Measurements from ENCODE around the gene ITGAE.

The ITGAE gene

DNA sequence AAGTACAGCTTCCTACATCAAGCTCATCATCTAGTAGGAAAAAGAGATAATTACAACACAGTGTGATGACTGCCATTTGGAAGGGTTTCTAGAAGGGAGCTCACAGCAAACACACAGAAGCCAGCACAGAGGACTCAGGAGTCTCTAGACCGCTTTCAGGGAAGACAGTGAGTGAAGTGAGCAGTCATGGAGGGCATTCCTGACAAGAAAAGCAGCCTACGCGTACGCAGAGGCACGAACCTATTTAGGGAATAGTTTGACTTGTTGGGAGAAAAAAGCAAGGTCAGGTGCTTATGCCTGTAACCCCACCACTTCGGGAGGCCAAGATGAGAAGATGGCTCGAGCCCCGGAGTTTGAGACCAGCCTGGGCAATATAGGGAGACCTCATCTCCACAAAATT is 85.7 kb downstream of the ITGAE start:
- ATAC-seq = no peak

DNA sequence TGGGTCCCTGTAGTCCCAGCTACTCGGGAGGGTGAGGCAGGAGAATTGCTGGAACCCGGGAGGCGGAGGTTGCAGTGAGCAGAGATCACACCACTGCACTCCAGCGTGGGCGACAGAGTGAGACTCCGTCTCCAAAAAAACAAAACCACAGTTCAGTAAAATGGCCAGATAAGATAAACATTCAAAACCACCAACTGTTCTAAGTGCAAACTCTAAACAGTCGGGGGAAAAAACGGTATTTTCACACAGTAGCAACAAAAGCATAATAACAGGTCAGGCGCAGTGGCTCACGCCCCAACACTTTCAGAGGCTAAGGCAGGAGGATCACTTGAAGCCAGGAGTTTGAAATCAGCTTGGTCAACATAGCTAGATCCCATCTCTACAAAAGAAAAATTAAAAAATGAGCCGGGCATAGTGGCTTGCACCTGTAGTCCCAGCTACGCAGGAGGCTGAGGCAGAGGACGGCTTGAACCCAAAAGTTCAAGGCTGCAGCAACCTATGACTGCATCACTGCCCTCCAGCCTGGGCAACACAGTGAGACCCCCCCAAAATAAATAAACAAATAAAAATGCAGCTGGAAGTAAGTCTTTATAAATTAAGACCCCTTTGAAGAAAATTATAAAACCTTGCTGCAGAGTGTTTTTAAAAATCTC is 88.1 kb downstream of the ITGAE start:
- TF ChIP-seq TCF4 (CRISPR knock-in tag; IDR thresholded peaks at IDR 0.05; ENCODE audit: borderline replicate concordance) = no peak
- no peak for TF ChIP-seq ZNF70 (CRISPR knock-in tag; IDR thresholded peaks at IDR 0.05)
- no peak for TF ChIP-seq ZC3H10 (CRISPR knock-in tag; IDR thresholded peaks at IDR 0.05)
- TF ChIP-seq, protein P1, sequence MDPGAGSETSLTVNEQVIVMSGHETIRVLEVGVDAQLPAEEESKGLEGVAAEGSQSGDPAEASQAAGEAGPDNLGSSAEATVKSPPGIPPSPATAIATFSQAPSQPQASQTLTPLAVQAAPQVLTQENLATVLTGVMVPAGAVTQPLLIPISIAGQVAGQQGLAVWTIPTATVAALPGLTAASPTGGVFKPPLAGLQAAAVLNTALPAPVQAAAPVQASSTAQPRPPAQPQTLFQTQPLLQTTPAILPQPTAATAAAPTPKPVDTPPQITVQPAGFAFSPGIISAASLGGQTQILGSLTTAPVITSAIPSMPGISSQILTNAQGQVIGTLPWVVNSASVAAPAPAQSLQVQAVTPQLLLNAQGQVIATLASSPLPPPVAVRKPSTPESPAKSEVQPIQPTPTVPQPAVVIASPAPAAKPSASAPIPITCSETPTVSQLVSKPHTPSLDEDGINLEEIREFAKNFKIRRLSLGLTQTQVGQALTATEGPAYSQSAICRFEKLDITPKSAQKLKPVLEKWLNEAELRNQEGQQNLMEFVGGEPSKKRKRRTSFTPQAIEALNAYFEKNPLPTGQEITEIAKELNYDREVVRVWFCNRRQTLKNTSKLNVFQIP (CRISPR knock-in tag; IDR thresholded peaks at IDR 0.05; ENCODE audit: borderline replicate concordance, low read depth) = no peak
- TF ChIP-seq BACH2 (CRISPR knock-in tag; IDR thresholded peaks at IDR 0.05; ENCODE audit: borderline replicate concordance) = no peak
- TF ChIP-seq, protein P2, sequence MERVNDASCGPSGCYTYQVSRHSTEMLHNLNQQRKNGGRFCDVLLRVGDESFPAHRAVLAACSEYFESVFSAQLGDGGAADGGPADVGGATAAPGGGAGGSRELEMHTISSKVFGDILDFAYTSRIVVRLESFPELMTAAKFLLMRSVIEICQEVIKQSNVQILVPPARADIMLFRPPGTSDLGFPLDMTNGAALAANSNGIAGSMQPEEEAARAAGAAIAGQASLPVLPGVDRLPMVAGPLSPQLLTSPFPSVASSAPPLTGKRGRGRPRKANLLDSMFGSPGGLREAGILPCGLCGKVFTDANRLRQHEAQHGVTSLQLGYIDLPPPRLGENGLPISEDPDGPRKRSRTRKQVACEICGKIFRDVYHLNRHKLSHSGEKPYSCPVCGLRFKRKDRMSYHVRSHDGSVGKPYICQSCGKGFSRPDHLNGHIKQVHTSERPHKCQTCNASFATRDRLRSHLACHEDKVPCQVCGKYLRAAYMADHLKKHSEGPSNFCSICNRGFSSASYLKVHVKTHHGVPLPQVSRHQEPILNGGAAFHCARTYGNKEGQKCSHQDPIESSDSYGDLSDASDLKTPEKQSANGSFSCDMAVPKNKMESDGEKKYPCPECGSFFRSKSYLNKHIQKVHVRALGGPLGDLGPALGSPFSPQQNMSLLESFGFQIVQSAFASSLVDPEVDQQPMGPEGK (CRISPR knock-in tag; IDR thresholded peaks at IDR 0.05; ENCODE audit: borderline replicate concordance) = no peak
- no peak for TF ChIP-seq TOX (CRISPR knock-in tag; IDR thresholded peaks at IDR 0.05; ENCODE audit: borderline replicate concordance)
- TF ChIP-seq, protein P3, sequence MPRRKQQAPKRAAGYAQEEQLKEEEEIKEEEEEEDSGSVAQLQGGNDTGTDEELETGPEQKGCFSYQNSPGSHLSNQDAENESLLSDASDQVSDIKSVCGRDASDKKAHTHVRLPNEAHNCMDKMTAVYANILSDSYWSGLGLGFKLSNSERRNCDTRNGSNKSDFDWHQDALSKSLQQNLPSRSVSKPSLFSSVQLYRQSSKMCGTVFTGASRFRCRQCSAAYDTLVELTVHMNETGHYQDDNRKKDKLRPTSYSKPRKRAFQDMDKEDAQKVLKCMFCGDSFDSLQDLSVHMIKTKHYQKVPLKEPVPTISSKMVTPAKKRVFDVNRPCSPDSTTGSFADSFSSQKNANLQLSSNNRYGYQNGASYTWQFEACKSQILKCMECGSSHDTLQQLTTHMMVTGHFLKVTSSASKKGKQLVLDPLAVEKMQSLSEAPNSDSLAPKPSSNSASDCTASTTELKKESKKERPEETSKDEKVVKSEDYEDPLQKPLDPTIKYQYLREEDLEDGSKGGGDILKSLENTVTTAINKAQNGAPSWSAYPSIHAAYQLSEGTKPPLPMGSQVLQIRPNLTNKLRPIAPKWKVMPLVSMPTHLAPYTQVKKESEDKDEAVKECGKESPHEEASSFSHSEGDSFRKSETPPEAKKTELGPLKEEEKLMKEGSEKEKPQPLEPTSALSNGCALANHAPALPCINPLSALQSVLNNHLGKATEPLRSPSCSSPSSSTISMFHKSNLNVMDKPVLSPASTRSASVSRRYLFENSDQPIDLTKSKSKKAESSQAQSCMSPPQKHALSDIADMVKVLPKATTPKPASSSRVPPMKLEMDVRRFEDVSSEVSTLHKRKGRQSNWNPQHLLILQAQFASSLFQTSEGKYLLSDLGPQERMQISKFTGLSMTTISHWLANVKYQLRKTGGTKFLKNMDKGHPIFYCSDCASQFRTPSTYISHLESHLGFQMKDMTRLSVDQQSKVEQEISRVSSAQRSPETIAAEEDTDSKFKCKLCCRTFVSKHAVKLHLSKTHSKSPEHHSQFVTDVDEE (CRISPR knock-in tag; IDR thresholded peaks at IDR 0.05) = no peak
- no peak for TF ChIP-seq CSDC2 (CRISPR knock-in tag; IDR thresholded peaks at IDR 0.05)
- no peak for TF ChIP-seq ARNTL (CRISPR knock-in tag; IDR thresholded peaks at IDR 0.05; ENCODE audit: borderline replicate concordance, low read depth)
- no peak for ATAC-seq

More for the DNA sequence above, 85.7 kb downstream of the ITGAE start:
- no peak for TF ChIP-seq ZFP3 (CRISPR knock-in tag; IDR thresholded peaks at IDR 0.05)

DNA sequence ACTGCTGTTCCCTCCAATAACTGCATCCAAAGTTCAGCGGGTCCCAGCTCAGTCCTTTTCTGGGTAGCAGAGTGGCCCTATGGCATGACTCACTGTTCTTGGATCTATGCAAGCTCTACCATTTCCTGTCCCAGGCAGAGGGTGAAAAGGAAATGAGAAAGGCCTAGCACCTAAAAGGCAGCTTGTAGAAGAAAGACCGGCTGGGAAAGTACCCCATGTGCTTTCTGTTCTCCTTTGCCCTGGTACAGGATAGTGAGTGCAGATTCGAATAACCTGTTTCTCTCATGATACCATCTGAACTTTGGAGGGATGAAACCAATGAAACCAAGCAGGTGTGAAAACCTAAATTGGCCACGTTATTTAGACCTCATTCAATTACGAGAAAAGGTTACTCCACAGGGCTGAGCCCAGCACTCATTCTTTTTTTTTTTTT is 90.0 kb downstream of the ITGAE start:
- TF ChIP-seq SNAI2 (CRISPR knock-in tag; IDR thresholded peaks at IDR 0.05) = no peak
- TF ChIP-seq, protein P4, sequence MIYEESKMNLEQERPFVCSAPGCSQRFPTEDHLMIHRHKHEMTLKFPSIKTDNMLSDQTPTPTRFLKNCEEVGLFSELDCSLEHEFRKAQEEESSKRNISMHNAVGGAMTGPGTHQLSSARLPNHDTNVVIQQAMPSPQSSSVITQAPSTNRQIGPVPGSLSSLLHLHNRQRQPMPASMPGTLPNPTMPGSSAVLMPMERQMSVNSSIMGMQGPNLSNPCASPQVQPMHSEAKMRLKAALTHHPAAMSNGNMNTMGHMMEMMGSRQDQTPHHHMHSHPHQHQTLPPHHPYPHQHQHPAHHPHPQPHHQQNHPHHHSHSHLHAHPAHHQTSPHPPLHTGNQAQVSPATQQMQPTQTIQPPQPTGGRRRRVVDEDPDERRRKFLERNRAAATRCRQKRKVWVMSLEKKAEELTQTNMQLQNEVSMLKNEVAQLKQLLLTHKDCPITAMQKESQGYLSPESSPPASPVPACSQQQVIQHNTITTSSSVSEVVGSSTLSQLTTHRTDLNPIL (CRISPR knock-in tag; IDR thresholded peaks at IDR 0.05; ENCODE audit: low read depth) = no peak
- no peak for TF ChIP-seq GLIS3 (CRISPR knock-in tag; IDR thresholded peaks at IDR 0.05)
- TF ChIP-seq ZFP30 (CRISPR knock-in tag; IDR thresholded peaks at IDR 0.05) = no peak
- no peak for TF ChIP-seq ZNF565 (CRISPR knock-in tag; conservative IDR thresholded peaks at IDR 0.05; ENCODE audit: low read depth)
- TF ChIP-seq TOX (CRISPR knock-in tag; IDR thresholded peaks at IDR 0.05; ENCODE audit: borderline replicate concordance) = no peak
- TF ChIP-seq, protein P5, sequence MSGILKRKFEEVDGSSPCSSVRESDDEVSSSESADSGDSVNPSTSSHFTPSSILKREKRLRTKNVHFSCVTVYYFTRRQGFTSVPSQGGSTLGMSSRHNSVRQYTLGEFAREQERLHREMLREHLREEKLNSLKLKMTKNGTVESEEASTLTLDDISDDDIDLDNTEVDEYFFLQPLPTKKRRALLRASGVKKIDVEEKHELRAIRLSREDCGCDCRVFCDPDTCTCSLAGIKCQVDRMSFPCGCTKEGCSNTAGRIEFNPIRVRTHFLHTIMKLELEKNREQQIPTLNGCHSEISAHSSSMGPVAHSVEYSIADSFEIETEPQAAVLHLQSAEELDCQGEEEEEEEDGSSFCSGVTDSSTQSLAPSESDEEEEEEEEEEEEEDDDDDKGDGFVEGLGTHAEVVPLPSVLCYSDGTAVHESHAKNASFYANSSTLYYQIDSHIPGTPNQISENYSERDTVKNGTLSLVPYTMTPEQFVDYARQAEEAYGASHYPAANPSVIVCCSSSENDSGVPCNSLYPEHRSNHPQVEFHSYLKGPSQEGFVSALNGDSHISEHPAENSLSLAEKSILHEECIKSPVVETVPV (CRISPR knock-in tag; IDR thresholded peaks at IDR 0.05) = no peak
- ATAC-seq = peak; percentile 49; the same call in 2 of the 3 replicates

DNA sequence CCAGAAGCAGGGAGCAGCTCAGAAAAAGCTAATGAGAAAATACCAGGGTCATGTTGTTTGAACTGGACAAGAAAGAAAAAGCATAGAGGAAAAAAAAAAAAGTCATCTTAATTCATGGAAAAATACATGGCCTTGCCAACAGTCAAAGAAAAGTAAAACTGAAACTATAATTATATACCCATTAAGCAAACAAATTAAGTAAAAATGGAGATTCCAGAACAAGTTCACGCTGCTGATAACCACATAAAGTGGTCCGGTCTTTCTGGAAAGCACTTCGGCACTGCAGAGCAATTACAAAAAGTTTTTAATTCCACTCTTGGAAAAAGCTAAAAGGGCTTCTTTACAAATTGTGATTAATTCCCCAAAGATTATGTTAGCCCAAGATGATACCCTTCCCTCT is 92.6 kb downstream of the ITGAE start:
- no peak for ATAC-seq
- TF ChIP-seq TCF4 (CRISPR knock-in tag; IDR thresholded peaks at IDR 0.05; ENCODE audit: borderline replicate concordance) (no peak), CSDC2 (CRISPR knock-in tag; IDR thresholded peaks at IDR 0.05) (no peak), OSR1 (CRISPR knock-in tag; IDR thresholded peaks at IDR 0.05) (no peak), TOX (CRISPR knock-in tag; IDR thresholded peaks at IDR 0.05; ENCODE audit: borderline replicate concordance) (no peak), RARB (CRISPR knock-in tag; IDR thresholded peaks at IDR 0.05) (no peak), ARNTL (CRISPR knock-in tag; IDR thresholded peaks at IDR 0.05; ENCODE audit: borderline replicate concordance, low read depth) (no peak), ZFP30 (CRISPR knock-in tag; IDR thresholded peaks at IDR 0.05) (no peak), SNAI2 (CRISPR knock-in tag; IDR thresholded peaks at IDR 0.05) (no peak)
- TF ChIP-seq, protein P5 (CRISPR knock-in tag; IDR thresholded peaks at IDR 0.05) = no peak
- TF ChIP-seq, protein P1 (CRISPR knock-in tag; IDR thresholded peaks at IDR 0.05; ENCODE audit: borderline replicate concordance, low read depth) = no peak
- TF ChIP-seq, protein P2 (CRISPR knock-in tag; IDR thresholded peaks at IDR 0.05; ENCODE audit: borderline replicate concordance) = no peak
